Measurements from ENCODE around the gene SOBP.

Gene SOBP, protein sequence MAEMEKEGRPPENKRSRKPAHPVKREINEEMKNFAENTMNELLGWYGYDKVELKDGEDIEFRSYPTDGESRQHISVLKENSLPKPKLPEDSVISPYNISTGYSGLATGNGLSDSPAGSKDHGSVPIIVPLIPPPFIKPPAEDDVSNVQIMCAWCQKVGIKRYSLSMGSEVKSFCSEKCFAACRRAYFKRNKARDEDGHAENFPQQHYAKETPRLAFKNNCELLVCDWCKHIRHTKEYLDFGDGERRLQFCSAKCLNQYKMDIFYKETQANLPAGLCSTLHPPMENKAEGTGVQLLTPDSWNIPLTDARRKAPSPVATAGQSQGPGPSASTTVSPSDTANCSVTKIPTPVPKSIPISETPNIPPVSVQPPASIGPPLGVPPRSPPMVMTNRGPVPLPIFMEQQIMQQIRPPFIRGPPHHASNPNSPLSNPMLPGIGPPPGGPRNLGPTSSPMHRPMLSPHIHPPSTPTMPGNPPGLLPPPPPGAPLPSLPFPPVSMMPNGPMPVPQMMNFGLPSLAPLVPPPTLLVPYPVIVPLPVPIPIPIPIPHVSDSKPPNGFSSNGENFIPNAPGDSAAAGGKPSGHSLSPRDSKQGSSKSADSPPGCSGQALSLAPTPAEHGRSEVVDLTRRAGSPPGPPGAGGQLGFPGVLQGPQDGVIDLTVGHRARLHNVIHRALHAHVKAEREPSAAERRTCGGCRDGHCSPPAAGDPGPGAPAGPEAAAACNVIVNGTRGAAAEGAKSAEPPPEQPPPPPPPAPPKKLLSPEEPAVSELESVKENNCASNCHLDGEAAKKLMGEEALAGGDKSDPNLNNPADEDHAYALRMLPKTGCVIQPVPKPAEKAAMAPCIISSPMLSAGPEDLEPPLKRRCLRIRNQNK

DNA sequence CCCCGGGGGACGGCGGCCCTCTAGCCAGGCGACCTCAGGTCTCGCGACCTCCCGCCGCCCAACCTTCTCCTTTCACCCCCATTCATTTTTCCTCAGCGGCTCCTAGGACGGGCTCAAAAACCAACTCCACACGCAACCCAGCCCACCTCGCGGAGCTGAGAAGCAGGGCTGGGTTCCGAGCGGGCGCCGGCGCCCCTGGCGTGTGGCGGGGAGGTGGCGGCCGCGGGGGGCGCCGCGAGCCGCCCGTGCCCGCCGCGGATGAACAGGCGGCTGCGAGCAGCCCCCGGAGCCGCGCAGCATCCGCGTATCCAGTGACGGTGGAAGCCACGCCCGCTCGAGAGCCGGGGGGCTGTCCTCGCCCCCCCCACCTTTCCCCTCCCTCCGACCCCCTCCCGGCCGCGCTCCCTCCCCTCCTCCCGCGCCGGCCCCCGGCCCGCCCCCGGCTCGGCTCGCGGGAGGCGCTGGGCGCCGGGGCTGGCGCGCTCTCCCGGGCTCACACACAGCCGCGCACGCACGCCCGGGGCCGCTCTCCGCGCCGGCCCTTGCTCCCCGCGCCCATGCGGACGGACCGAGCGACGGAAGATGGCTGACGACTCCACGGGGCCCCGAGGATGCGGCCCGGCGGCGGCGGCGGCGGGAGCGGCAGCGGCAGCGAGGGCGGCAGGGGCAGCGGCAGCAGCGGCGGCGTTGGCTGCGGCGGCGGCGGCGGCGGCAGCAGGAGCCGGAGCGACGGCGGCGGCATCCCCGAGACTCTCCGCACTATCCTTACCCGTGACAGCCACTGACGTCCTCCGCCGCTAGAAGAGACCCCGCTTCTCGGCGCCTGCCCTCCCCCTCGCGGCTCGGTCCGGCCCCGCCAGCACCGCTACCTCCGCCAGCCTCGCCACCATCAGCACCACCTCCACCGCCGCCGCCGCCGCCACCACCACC is at the start of gene SOBP:
TSS of gene SOBP (plus strand) at position 482 of the 930 bp plus-strand sequence. CDS start 500 bp downstream, outside the sequence.
- no peaks in the 10 kb centered on the region for H3K36me3 ChIP-seq (ENCODE audit: control insufficient read depth in 2 of 2, insufficient read depth in 1 of 2, low read length in 2 of 2)
- no peak; the same call in 1 of the 2 replicates for TF ChIP-seq ZSCAN30 (tag by site-specific recombination; IDR thresholded peaks at IDR 0.05)
- 0 out of 2 replicates have a peak, but pooled peaks have one; percentile 25 for TF ChIP-seq BCL11B (tag by site-specific recombination; IDR thresholded peaks at IDR 0.05; ENCODE audit: low read depth)
- TF ChIP-seq ZIC2 (tag by site-specific recombination; IDR thresholded peaks at IDR 0.05), result peak; percentile 9; the same call in 1 of the 2 replicates
- TF ChIP-seq, protein P1, sequence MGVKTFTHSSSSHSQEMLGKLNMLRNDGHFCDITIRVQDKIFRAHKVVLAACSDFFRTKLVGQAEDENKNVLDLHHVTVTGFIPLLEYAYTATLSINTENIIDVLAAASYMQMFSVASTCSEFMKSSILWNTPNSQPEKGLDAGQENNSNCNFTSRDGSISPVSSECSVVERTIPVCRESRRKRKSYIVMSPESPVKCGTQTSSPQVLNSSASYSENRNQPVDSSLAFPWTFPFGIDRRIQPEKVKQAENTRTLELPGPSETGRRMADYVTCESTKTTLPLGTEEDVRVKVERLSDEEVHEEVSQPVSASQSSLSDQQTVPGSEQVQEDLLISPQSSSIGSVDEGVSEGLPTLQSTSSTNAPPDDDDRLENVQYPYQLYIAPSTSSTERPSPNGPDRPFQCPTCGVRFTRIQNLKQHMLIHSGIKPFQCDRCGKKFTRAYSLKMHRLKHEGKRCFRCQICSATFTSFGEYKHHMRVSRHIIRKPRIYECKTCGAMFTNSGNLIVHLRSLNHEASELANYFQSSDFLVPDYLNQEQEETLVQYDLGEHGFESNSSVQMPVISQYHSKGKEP (tag by site-specific recombination; IDR thresholded peaks at IDR 0.05), result 0 out of 2 replicates have a peak, but pooled peaks have one; percentile 30
- TF ChIP-seq, protein P2, sequence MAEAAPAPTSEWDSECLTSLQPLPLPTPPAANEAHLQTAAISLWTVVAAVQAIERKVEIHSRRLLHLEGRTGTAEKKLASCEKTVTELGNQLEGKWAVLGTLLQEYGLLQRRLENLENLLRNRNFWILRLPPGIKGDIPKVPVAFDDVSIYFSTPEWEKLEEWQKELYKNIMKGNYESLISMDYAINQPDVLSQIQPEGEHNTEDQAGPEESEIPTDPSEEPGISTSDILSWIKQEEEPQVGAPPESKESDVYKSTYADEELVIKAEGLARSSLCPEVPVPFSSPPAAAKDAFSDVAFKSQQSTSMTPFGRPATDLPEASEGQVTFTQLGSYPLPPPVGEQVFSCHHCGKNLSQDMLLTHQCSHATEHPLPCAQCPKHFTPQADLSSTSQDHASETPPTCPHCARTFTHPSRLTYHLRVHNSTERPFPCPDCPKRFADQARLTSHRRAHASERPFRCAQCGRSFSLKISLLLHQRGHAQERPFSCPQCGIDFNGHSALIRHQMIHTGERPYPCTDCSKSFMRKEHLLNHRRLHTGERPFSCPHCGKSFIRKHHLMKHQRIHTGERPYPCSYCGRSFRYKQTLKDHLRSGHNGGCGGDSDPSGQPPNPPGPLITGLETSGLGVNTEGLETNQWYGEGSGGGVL (tag by site-specific recombination; IDR thresholded peaks at IDR 0.05), result peak; percentile 68
- TF ChIP-seq WT1 (tag by site-specific recombination; IDR thresholded peaks at IDR 0.05), result no peak
- TF ChIP-seq SCRT2 (tag by site-specific recombination; IDR thresholded peaks at IDR 0.05), result no peak
- no peak for TF ChIP-seq ZFP69B (tag by site-specific recombination; IDR thresholded peaks at IDR 0.05)
- no peak for TF ChIP-seq SALL2 (tag by site-specific recombination; IDR thresholded peaks at IDR 0.05; ENCODE audit: borderline replicate concordance)
- TF ChIP-seq HOXC10 (CRISPR knock-in tag; IDR thresholded peaks at IDR 0.05), result 0 out of 2 replicates have a peak, but pooled peaks have one; percentile 17
- TF ChIP-seq ZNF677 (tag by site-specific recombination; IDR thresholded peaks at IDR 0.05), result no peak; the same call in 1 of the 2 replicates
- TF ChIP-seq, protein P3, sequence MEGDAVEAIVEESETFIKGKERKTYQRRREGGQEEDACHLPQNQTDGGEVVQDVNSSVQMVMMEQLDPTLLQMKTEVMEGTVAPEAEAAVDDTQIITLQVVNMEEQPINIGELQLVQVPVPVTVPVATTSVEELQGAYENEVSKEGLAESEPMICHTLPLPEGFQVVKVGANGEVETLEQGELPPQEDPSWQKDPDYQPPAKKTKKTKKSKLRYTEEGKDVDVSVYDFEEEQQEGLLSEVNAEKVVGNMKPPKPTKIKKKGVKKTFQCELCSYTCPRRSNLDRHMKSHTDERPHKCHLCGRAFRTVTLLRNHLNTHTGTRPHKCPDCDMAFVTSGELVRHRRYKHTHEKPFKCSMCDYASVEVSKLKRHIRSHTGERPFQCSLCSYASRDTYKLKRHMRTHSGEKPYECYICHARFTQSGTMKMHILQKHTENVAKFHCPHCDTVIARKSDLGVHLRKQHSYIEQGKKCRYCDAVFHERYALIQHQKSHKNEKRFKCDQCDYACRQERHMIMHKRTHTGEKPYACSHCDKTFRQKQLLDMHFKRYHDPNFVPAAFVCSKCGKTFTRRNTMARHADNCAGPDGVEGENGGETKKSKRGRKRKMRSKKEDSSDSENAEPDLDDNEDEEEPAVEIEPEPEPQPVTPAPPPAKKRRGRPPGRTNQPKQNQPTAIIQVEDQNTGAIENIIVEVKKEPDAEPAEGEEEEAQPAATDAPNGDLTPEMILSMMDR (tag by site-specific recombination; IDR thresholded peaks at IDR 0.05), result 0 out of 2 replicates have a peak, but pooled peaks have one; percentile 17
- TF ChIP-seq ZNF341 (tag by site-specific recombination; IDR thresholded peaks at IDR 0.05; ENCODE audit: low read depth), result peak; percentile 6; the same call in 1 of the 2 replicates
- no peak for TF ChIP-seq KLF7 (tag by site-specific recombination; IDR thresholded peaks at IDR 0.05; ENCODE audit: borderline replicate concordance)
- TF ChIP-seq SP2 (tag by site-specific recombination; IDR thresholded peaks at IDR 0.05), result peak; percentile 33
- TF ChIP-seq ZNF561 (tag by site-specific recombination; IDR thresholded peaks at IDR 0.05; ENCODE audit: borderline replicate concordance), result 0 out of 2 replicates have a peak, but pooled peaks have one; percentile 24
- TF ChIP-seq ZBTB7A (tag by site-specific recombination; IDR thresholded peaks at IDR 0.05; ENCODE audit: low read depth), result 0 out of 2 replicates have a peak, but pooled peaks have one; percentile 7
- peak; percentile 61; the same call in 1 of the 2 replicates for TF ChIP-seq ZNF423 (tag by site-specific recombination; IDR thresholded peaks at IDR 0.05)
- no peak for TF ChIP-seq ZNF155 (tag by site-specific recombination; IDR thresholded peaks at IDR 0.05)
- no peak for TF ChIP-seq ZFP41 (tag by site-specific recombination; IDR thresholded peaks at IDR 0.05; ENCODE audit: borderline replicate concordance)
- TF ChIP-seq EGR2 (tag by site-specific recombination; IDR thresholded peaks at IDR 0.05; ENCODE audit: low read depth), result no peak
- no peak for TF ChIP-seq ZNF324 (tag by site-specific recombination; IDR thresholded peaks at IDR 0.05)
- no peak for TF ChIP-seq ZNF664 (tag by site-specific recombination; IDR thresholded peaks at IDR 0.05)
- TF ChIP-seq, protein P4, sequence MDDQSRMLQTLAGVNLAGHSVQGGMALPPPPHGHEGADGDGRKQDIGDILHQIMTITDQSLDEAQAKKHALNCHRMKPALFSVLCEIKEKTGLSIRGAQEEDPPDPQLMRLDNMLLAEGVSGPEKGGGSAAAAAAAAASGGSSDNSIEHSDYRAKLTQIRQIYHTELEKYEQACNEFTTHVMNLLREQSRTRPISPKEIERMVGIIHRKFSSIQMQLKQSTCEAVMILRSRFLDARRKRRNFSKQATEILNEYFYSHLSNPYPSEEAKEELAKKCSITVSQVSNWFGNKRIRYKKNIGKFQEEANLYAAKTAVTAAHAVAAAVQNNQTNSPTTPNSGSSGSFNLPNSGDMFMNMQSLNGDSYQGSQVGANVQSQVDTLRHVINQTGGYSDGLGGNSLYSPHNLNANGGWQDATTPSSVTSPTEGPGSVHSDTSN (CRISPR knock-in tag; IDR thresholded peaks at IDR 0.05), result peak; percentile 22
- no peak for TF ChIP-seq YY2 (tag by site-specific recombination; IDR thresholded peaks at IDR 0.05)
- CTCF ChIA-PET, result interaction anchor here (0.6 to 4.7 kb wide), 15 partner anchors 12 to 574 kb away, joined by 3 to 21 read pairs (median 4); partner anchors contain the start of gene PDSS2
- peak within 1 kb of the TSS; percentile 94 for H3K27ac ChIP-seq (ENCODE audit: extremely low read depth, low read depth, low read length)
- POLR2A ChIA-PET, result interaction anchor here (0.6 to 9.4 kb wide), 4 partner anchors 30 to 351 kb away, joined by 3 to 104 read pairs (median 10); partner anchors contain the start of gene PDSS2
- H3K9me3 ChIP-seq (ENCODE audit: control insufficient read depth, insufficient read depth, low read depth, low read length), result no peaks in the 10 kb centered on the region
- peaks cover 29% of the 10 kb centered on the region for H3K4me1 ChIP-seq (ENCODE audit: control insufficient read depth, insufficient read depth, low read length)
- peak within 1 kb of the TSS; percentile 88 for H3K4me3 ChIP-seq (ENCODE audit: low read depth, low read length)

Measured in HEK293 (cell line).